Right atrium auricular region (tissue), 2 donors: ENCODE results near the gene BHLHA15. TPM values are rescaled to one million over a fixed set of nuclear protein-coding genes. Genes with fewer than 3 reads are reported as not detected.

Source experiments
- DNase-seq: peaks from one replicate; pipeline ENCODE4 v3.0.0-alpha.2; 2019; ENCODE audit warnings: low spot score
- H3K27ac ChIP-seq, 2 donors: fragments of 200-600 bp; sonication (generic); 1 replicate in 1 of 2; 2 replicates in 1 of 2; pipeline ENCODE4 v1.5.1; 2016 to 2019
- H3K27me3 ChIP-seq, 2 donors: fragments of 200-600 bp; sonication (generic); one replicate each; pipeline versions ENCODE4 v1.5.1 to v1.6.0; 2017 to 2019
- H3K36me3 ChIP-seq: fragments of 200-600 bp; sonication (generic); one replicate; pipeline ENCODE4 v1.5.1; 2016
- H3K4me1 ChIP-seq, 2 donors: fragments of 200-600 bp; sonication (generic); one replicate each; pipeline versions ENCODE4 v1.5.1 to v1.6.0; 2017 to 2019
- H3K4me3 ChIP-seq, 2 donors: fragments of 200-600 bp; sonication (generic); 1 replicate in 1 of 2; 2 replicates in 1 of 2; pipeline ENCODE4 v1.5.1; 2017 to 2019; ENCODE audit warnings: mild to moderate bottlenecking in 1 of 2, moderate library complexity in 1 of 2
- H3K9me3 ChIP-seq, 2 donors: fragments of 200-600 bp; sonication (generic); one replicate each; pipeline ENCODE4 v1.5.1; 2019
- CTCF ChIP-seq, 2 donors: fragments of 200-600 bp; sonication (generic); IDR thresholded peaks; one replicate each; pipeline ENCODE4 v1.5.1; 2019; ENCODE audit warnings: antibody characterized with exemption in 2 of 2
- total RNA-seq, 2 donors: library from RNA; depleted of rRNA; stranded (reverse); fragments of >200 nt; gene quantifications; one replicate each; pipeline ENCODE4 v1.1.0, GENCODE V29; 2016

Gene BHLHA15
- total RNA-seq, 2 donors from 2014 or later = 0.83 TPM; not detected in 1

DNA sequence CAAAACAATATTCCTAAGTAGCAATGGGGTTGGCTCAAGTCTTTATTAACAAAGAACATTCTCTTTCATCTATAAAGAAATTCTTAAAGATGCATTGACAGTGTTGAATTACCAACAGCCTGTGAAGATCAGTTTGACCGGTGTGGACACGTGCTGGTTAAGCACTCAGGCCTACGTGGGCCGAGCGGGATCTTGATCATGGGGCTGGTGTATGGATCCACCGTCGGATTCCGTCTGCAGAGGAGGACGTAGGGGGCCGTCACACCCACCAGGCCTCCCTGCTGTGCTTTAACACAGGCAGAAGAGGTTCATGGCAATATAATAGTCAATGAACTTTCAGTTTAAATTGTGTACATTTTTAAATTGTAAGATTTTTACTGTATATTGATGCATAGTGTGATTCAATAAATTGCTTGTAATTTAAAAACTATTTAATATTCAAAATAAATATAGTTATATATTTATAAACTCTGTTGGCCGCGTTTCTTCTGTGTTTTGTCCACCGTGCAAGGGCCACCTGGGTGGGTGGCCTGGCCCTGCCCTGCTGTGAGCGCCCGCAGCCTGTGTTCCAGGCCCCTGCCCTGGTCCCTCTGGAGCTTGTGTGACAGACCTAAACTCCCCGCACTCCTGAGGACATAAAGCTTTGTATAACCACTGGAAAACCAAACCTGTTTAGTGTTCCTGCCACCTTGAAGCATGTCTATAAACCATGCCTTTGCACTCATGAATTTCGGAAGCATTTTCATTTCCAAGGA lies 1.9 kb upstream of the BHLHA15 start:
- TF ChIP-seq CTCF (IDR thresholded peaks at IDR 0.05) = no peak
- Histone ChIP-seq H3K36me3 (peaks cover 31% of the 10 kb centered on the region), H3K27me3 (no peaks in the 10 kb centered on the region), H3K9me3 (no peaks in the 10 kb centered on the region), H3K27ac (no peak overlapping the region), H3K4me1 (peaks cover 0 to 10% of the 10 kb centered on the region in 2 donors), H3K4me3 (no peak overlapping the region)
- DNase-seq = no peak

DNA sequence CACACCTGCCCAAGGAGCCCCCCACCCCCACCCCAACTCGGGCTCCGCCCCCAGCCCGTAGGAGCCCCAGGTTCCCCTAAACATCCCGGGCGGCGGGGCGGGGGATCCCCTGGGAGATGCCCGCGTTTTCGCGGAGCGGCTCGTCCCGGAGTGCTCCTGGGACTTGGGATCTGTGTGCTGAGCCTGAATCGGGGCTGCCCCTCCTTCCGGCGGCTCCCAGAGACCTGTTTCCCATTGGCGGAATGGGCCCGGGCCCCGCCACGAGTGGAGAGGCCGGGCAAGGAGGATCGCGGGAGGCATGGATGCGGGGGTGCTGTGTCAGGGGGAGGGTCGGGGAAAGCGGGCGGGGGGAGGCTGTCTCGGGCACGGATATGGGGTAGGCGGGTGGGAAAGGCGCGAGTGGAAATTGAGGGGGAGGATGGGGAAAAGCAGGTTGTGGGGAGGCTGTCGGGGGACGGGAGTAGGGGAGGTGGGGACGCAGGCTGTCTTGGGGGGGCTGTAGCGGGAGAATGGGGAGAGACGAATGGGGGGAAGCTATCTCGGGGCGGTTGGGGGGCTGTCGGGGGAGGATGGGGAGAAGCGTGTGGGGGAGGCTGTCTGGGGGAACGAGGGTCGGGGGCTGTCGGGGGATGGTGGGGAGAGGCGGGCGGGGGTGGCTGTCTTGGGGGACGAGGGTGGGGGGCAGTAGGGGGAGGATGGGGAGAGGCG lies 572 bp upstream of the BHLHA15 start:
- H3K27ac ChIP-seq = no peak overlapping the region
- H3K4me3 ChIP-seq = peak overlapping the region; percentile 19 to 44
- H3K9me3 ChIP-seq = no peaks in the 10 kb centered on the region
- H3K4me1 ChIP-seq = peaks cover 0 to 10% of the 10 kb centered on the region in 2 donors
- H3K27me3 ChIP-seq = no peaks in the 10 kb centered on the region
- no peak for DNase-seq
- no peak for TF ChIP-seq CTCF (IDR thresholded peaks at IDR 0.05)
- H3K36me3 ChIP-seq = peaks cover 18% of the 10 kb centered on the region

GRCh38 chr7:98211676-98212531 lies 665 bp downstream of the BHLHA15 start:
- no peaks in the 10 kb centered on the region for H3K27me3 ChIP-seq
- peak overlapping the region in 1 of 2 donors; percentile 44 for H3K4me3 ChIP-seq
- no peaks in the 10 kb centered on the region for H3K9me3 ChIP-seq
- H3K4me1 ChIP-seq = peaks cover 0 to 10% of the 10 kb centered on the region in 2 donors
- DNase-seq = no peak
- no peak for TF ChIP-seq CTCF (IDR thresholded peaks at IDR 0.05)
- peaks cover 5% of the 10 kb centered on the region for H3K36me3 ChIP-seq
- no peak overlapping the region for H3K27ac ChIP-seq

- Histone ChIP-seq H3K27me3 (no peaks in the 10 kb centered on the region), H3K36me3 (no peaks in the 10 kb centered on the region), H3K27ac (no peak overlapping the region), H3K4me1 (peaks cover 0 to 10% of the 10 kb centered on the region in 2 donors), H3K4me3 (no peak overlapping the region), H3K9me3 (no peaks in the 10 kb centered on the region)
- TF ChIP-seq CTCF (IDR thresholded peaks at IDR 0.05) = no peak
- no peak for DNase-seq
Measured at GRCh38 chr7:98212532-98213041, 1.3 kb downstream of the BHLHA15 start.

GRCh38 chr7:98213296-98213887 lies 2.2 kb downstream of the BHLHA15 start:
- H3K9me3 ChIP-seq = no peaks in the 10 kb centered on the region
- H3K4me3 ChIP-seq = no peak overlapping the region
- TF ChIP-seq CTCF (IDR thresholded peaks at IDR 0.05) = no peak
- no peaks in the 10 kb centered on the region for H3K27me3 ChIP-seq
- H3K36me3 ChIP-seq = no peaks in the 10 kb centered on the region
- no peak for DNase-seq
- H3K27ac ChIP-seq = no peak overlapping the region
- H3K4me1 ChIP-seq = peaks cover 0 to 10% of the 10 kb centered on the region in 2 donors
